Esophagus squamous epithelium (tissue), 4 donors: Measurements from ENCODE around the gene SMYD3.

Experiments used
- POLR2A ChIP-seq, 4 donors: fragments of 450-650 bp; IDR thresholded peaks; one replicate each; pipeline ENCODE4 v1.6.1; 2017; ENCODE audit warnings: antibody characterized with exemption in 4 of 4, mild to moderate bottlenecking in 4 of 4, moderate library complexity in 3 of 4
- TF ChIP-seq, protein P1 (sequence below), 6 experiments: fragments of 450-650 bp in 4 of 6; fragments of 200-600 bp in 2 of 6; sonication (generic) in 2 of 6; IDR thresholded peaks; one replicate each; pipeline ENCODE4 v1.5.1; 2016 to 2019; ENCODE audit warnings: antibody characterized with exemption in 6 of 6, mild to moderate bottlenecking in 4 of 6, moderate library complexity in 4 of 6

DNA sequence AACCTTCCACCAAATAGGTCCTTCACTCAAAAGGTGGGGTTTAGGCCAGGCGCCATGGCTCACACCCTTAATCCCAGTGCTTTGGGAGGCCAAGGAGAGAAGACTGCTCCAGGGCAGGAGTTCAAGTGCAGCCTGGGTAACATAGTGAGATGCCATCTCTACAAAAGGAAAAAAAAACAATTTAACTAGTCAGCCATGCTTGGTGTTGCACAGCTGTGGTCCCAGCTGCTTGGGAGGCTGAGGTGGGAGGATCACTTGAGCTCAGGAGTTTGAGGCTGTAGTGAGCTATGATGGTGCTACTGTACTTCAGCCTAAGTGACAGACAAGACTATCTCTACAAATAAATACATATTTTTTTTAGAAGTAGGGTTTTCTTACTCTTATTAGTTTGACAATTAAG lies 734.8 kb downstream of the SMYD3 start:
- no peak for TF ChIP-seq POLR2A (IDR thresholded peaks at IDR 0.05)
- TF ChIP-seq, protein P1, sequence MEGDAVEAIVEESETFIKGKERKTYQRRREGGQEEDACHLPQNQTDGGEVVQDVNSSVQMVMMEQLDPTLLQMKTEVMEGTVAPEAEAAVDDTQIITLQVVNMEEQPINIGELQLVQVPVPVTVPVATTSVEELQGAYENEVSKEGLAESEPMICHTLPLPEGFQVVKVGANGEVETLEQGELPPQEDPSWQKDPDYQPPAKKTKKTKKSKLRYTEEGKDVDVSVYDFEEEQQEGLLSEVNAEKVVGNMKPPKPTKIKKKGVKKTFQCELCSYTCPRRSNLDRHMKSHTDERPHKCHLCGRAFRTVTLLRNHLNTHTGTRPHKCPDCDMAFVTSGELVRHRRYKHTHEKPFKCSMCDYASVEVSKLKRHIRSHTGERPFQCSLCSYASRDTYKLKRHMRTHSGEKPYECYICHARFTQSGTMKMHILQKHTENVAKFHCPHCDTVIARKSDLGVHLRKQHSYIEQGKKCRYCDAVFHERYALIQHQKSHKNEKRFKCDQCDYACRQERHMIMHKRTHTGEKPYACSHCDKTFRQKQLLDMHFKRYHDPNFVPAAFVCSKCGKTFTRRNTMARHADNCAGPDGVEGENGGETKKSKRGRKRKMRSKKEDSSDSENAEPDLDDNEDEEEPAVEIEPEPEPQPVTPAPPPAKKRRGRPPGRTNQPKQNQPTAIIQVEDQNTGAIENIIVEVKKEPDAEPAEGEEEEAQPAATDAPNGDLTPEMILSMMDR (IDR thresholded peaks at IDR 0.05): no peak
